ENCODE measurements around the gene ZCCHC14.
A peak's percentile ranks its signal among the peaks of the same experiment; 100 is the strongest.
"Not testable (repeated sequence)": the region's sequence is repeated elsewhere in the genome, so short reads cannot be mapped to it uniquely, and the experiment has no call there.

Gene ZCCHC14

DNA sequence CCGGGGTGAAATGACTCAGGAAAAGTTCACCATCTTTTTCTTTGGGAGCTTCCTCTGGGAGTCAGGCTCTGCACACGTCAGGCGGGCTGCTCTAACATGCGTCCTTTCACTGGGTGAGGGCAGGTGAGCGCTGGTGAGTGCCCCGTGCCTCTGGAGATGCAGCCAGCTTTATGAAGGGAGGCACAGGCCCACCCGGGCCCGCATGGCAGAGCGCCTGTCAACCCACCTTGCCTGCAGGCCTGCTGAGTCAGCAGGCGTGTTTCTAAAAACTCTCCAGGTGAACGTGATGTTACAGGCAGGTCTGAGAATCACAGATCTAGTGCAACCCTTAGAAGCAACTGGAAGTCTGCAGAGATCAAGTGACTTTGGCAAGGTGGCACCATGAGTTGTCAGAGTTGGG, 82.3 kb downstream of the ZCCHC14 start:
- no peak for DNase-seq (ENCODE audit: low read depth in 2 of 2)

DNA sequence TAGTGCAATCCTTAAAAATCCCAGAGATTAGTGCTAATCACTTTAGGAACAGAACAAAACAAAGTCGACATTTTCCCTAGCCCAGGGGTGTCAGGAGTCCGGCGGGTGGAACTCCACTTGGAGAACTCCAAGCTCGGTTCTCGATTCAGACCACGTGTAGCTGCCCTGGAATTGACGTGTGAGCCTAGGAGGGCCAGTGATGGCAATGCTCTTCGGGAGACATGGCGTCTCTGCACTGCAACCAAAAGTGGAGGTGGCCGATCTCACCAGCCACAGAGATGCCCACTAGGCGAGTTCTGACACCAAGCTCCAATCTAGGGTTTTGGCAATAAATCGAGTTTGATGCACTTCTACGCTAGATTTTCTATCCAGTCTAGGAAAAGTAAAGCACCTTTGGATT, 83.0 kb downstream of the ZCCHC14 start:
- DNase-seq (ENCODE audit: low read depth in 2 of 2): no peak

DNA sequence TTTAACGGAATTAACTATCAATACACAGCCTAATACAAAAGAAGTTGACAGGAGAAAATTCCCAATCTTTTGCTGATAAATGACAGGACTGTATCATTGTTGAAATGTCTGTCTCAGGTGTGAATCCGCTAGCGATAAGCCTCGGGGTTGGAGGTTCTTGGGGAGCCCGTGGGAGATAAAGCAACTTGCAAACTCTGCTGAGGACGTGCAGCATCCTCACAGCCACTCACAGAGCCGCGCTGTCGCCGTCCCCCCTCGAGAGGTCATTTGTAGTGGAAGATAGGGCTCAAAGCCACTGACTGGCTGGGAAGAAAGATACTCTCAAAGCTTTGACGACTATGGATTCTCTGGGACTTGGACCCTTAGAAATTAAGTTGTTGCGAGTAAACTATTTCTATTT, 83.7 kb downstream of the ZCCHC14 start:
- no peak for DNase-seq (ENCODE audit: low read depth in 2 of 2)

DNA sequence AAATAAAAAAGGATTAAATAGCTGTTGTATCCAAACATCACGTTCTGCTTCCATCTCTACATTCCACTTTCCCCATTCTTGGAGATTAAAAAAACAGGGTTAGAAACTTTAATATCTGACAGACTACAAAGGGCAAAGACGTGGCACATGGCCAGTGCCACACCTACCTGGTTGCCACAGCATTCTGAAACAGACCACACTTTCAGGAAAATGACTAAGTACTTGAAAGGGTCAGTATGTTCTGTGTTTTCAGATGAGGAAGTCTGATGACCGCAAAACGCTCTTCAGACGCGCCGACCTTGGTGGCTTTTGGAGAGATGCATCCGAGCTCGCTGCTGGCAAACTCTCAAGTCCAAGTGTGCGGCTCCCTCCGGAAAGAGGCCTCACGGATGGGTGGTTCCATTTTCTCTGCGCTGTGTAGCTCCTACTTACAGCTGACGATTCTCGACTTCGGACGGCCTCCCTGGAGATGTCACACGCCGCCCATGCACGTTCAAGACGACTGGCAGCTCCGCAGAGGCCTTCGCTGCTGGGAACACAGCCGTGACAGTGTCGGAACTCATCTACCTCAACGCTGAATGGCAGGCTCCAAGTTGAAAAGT, 85.2 kb downstream of the ZCCHC14 start:
- no peak for DNase-seq (ENCODE audit: low read depth in 2 of 2)

DNA sequence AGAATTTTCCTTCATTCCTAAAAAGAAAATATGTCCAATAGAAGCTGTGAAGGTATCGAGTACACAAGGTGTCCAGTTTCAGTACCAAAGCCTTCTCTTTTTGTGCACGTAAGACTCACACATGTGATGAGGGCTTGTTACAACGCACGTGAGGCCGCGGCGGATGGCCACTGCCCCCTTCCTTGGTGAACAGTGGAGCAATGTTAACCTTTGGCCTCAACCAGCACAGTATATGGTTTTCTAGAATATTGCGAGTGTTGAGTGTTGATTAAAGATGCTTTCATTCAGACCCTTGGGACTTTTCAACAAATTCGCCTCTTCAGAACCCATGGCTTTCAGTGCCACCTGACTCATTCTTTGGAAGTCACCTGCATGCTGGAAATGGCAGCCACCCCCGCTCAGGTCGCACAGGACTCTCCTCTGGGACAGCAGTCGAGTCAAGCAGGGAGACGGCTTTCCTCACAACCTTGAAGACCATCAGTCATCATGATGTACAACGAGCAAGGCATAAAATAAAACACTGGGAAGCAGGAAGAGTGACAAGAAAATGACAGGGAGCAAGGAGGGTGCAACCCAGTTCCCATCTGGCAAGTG, 86.2 kb downstream of the ZCCHC14 start:
- no peak for DNase-seq (ENCODE audit: low read depth in 2 of 2)

DNA sequence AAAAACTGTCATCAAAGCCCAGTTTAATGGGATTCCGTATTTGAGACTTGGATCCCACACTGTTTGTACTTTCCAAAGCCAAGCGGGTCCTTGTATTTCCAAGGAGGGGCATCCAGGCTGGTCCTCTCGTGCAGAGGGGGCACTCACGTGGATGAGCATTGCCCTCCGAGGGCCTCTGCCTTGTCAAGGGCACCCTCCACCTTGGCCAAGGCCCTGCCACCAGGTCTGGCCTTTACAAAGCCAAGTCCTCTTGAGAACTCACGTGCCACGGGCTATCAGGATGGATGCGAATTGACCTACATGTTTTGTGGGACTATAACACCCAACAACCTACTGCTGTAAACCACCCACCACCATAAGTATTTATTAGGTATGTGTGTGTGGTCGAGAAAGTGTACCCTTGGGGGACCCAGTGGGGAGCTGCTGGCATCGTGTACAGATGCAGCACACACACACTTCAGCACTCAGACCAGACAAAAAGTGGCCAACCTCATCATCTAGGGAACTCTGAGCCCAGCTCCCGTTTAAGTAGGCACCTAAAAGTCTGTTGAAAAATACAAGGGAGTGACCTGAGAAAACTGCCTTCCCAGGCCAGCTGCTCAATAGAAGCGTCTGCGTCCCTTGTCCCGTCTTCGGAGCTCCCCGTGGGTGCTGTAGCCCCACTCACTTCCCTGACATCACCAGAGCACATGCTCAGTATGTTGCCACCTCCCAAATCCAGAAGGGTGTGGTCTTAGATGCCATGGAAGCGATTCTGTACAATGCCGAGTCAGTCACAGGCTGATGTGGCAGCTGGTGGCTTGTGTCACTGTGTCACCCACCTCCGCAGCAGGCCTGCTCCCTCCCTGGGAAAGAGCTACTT, 87.8 kb downstream of the ZCCHC14 start:
- DNase-seq (ENCODE audit: low read depth in 2 of 2): no peak

DNA sequence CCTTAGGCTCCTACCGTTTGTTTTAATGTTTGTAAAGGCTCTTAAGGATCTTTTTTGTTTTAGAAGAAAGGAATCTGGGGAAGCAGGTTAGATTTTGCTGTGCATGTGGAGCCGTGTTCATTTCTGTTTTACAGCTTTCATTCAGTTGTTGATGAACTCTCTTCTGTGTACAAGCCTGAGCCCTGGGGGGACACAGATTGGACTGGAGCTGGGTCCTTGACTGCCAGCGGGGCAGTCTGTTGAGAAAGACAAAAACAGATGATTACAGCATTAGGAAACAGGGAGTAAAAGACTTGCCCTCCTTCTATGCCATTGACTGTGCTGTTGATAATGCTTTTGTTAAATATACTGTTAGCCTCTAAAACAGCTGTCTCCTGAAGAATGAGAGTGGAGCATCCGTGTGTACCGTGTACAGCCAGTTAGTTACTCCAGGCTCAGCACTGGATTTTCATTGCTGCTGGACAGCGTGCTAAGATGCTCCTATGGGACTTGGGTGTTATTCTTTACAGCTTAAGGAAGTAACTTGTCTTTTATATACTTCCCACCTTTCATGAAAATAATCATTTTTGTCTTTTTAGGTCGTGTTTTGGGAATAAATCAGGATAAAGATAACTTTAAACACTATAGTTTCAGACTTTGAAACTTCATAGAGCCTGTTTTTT, 97.5 kb downstream of the ZCCHC14 start:
- DNase-seq (ENCODE audit: low read depth in 2 of 2): no peak

DNA sequence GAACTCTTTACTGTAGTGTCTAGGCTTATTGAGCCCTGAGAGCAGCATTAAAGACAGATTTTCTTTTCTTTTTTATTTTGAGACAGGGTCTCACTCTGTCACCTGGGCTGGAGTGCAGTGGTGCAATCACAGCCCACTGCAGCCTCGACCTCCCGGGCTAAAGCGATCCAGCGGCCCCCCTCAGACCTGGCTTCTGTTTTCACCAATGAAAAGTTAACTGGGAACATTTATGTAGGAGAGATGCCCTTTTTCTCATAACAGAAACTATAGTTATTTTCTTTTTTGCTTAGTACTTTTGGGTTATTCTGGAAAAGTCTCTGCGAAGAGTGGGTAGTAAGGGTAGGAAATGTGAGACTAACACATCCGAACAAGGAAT, 99.2 kb downstream of the ZCCHC14 start:
- DNase-seq (ENCODE audit: low read depth in 2 of 2): no peak

DNA sequence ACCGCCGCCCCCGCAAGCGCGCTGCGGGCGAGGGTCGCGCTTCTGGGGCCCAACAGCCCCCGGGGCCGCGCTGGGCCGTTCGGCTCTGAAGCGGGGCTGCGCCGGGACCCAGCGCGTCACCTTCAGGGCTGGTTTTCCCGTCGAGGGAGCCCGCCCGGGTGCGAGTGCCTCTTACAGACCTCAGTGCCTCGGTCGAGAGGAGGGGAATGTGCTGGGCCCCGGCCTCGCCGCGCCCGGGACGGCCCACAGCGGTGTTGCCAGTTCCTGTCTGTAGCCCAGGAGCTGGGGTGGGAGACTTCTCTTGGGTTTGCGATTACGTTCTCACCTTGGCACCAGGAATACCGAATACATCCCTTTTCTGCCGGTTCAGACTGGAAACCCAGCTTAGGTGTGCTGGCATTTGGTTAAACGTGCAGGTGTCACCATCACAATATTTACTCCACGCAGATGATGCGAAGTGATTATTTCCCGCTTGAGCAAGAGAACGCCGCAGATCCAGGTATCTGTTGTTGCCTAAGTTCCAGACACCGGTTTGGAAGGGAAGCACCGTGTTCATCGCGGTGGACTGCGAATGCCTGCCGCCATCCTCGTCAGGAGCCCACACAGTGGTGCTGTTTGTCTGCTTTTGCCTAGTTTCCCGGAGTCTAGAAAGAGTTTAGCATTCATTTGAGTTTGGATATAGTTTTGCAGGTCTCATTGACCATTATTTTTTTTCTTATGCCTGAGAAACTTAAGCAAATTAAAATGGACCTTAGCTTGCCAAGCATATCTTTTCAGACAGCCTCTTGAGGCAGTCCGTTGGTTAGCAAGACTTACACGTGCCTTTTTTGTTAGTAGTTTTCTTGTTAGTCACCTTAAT, 99.8 kb downstream of the ZCCHC14 start:
- DNase-seq (ENCODE audit: low read depth in 2 of 2): no peak

DNA sequence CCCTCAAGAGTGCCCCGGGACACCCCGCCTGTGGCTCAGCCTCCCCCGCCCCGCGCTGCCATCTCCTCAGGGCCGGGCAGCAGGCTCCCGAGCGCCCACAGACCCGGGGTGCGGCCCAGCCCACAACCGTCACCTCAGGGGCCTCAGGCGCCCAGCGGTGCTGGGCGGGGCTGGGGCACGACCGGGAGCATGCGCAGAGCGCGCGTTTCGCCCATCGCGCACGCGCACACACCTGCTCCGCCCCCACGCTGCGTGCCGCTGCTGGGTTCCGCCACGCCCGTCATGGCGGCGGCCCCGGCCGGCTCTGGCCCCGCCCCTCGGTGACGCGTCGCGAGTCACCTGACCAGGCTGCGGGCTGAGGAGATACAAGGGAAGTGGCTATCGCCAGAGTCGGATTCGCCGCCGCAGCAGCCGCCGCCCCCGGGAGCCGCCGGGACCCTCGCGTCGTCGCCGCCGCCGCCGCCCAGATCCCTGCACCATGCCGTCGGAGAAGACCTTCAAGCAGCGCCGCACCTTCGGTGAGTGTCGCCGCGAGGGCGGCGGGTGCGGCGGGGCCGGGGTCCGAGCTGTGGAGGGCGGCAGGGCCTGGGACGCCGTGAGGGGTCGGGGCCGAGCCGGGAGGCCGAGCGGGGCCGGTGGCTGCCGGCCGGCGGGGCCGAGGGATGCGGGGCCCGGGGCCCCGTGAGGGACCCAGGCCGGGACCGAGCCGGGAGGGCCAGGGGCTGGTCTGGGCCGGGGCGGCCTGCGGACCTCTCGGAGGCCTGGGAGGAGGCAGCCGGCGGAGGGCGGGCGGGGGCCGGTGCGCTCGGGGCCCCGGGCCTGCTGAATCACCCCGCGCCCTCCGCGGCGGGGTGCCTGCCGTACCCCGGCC, 100.6 kb downstream of the ZCCHC14 start, which contains the start of gene MAP1LC3B:
MAP1LC3B (plus strand) TSS at position 387 of the 871 bp plus-strand sequence; CDS start at position 479, 92 bp downstream.
- DNase-seq (ENCODE audit: low read depth in 2 of 2): peak; percentile 90 to 99

DNA sequence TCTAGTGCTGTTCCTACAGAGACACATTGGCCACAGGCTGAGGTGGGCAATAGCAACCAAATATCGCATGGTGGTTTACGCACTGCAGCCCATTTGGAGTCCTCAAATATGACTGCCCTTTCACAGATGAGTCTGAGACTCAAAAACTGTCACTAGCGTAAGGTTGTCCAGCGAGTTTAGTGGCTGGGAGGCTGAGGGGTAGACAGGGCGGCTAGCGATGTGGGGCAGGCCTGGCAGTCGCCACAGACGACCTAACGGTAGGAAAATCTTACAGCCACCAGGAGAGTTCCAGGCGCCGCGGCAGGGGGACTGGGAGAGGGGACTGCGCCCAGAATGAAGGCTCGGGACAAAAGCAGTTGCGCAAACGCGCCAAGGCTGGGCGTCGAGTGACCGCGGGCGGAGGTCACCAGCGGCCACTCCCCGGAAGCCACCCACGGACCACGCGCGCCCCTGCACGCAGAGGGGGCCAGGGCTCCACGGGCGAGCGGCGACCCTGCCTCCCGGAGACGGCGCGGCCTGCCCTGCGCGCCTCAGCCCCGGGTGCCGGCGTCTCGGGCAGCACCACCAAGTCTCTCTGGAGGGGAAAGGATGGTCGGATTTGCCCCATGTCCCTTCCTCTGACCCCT, 101.4 kb downstream of the ZCCHC14 start:
- no peak for DNase-seq (ENCODE audit: low read depth in 2 of 2)

DNA sequence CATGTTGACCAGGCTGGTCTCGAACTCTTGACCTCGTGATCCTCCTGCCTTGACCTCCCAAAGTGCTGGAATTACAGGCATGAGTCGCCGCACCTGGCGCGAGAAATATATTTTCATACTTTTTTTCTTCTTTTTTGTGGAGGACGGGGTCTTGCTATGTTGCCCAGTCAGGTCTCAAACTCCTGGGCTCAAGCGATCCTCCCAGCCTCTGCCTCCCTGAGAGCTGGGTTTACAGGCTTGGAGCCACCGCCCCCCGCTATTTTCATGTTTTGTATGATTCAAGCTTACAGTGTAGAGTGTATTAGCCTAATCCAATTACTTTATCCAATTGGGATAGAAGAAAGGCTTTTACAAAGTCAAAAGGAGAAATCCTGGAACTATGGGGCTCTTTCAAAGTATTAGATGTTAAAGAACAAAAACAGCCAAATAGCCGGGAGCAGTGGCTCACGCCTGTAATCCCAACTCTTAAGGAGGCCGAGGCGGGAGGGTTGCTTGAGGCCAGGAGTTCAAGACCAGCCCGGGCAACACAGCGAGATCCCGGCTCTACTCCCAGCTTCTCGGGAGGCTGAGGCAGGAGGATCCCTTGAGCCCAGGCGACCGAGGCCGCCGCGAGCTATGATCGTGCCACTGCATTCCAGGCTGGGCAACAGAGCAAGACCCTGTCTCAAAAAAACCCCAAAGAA, 102.0 kb downstream of the ZCCHC14 start:
- DNase-seq (ENCODE audit: low read depth in 2 of 2): no peak

DNA sequence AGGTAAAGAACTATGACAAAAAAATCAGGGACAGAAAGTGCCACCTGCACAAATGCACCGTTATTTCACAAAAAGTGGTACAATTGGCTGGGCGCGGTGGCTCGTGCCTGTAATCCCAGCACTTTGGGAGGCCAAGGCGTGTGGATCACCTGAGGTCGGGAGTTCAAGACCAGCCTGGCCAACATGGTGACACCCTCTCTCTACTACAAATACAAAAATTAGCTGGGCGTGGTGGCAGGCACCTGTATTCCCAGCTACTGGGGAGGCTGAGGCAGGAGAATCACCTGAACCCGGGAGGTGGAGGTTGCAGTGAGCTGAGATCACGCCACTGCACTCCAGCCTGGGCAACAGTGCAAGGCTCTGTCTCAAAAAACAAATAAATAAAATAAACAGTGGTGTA, 102.9 kb downstream of the ZCCHC14 start:
- not testable (repeated sequence) for DNase-seq (ENCODE audit: low read depth in 2 of 2)

DNA sequence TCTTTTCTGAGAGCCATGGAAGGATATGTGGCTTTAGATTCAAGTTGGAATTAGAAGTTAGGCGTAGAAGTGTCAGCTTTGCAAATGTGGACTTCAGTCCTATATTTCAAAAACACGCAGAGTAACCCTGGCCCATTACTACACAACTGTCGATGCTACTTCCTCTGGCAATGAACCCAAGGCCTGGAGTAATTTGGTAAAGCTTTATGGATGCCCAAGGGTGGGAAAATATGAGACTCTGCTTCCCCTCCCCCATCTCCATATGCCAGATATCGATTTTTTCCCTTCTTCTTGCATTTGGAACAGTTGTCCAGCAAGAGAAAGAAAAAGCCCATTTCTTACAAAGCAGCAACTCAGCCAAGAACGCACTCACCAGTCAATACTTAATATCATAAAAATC, 103.6 kb downstream of the ZCCHC14 start:
- DNase-seq (ENCODE audit: low read depth in 2 of 2): no peak

DNA sequence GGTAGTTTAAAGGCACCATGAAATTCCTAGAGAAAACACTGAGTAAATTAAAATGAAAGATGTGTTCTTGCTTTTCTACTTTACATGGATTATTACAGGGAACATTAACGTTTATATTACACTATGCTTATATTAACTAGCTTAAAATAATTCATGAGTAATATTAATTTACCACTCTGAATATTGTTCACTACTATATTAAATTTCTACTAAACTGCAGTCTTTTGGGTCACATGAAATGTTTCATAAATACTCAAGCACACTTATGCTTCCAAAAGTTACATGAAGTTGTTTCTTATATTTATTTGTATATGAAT, 104.0 kb downstream of the ZCCHC14 start:
- no peak for DNase-seq (ENCODE audit: low read depth in 2 of 2)

DNA sequence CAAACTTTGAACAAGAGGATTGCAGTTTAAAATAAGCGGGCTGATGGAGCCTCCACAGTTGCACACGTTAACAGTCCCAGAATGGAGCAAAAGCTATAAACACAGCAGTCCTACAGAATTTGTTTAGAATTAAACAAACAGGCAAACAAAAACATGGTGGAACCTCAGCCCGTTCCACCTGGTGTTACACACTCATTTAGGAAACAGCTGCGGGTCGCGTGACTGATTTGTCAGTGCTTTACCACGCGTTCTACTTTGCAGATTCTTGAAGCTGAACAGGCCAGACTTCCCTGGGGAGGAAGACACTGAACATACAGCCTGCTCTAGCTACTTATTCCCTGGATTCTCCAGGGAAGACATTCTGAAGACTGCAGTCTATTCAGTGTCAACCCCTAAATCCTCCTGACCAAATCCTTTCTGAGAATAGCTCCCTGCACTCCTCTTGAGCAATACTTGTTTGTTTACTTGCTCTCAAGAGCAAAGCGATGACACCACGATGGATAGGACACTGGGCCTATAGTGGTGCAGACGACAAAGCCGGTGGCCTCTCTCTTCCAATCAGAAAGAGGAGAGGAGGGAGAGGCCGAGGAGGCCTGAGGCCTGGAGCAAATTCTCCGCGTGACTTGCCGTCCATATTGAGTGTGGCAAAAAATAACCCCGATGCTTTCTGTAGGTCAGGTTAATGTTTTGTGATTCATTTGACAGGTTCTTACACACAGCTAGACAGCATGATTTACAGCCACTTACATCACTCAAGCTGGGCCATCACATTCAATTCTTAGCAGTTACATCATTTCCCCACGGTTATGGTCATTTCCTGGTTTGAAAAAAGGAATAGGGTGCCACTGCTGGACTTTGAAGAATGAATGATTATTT, 104.6 kb downstream of the ZCCHC14 start:
- peak; percentile 68 to 82 for DNase-seq (ENCODE audit: low read depth in 2 of 2)

DNA sequence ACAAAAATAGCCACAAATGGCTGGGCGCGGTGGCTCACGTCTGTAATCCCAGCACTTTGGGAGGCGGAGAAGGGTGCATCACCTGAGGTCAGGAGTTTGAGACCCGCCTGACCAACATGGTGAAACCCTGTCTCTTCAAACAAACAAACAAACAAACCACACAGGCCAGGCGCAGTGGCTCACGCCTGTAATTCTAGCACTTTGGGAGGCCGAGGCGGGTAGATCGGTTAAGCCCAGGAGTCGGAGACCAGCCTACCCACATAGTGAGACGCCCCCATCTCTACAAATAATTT, 108.0 kb downstream of the ZCCHC14 start:
- DNase-seq (ENCODE audit: low read depth in 2 of 2): not testable (repeated sequence)

DNA sequence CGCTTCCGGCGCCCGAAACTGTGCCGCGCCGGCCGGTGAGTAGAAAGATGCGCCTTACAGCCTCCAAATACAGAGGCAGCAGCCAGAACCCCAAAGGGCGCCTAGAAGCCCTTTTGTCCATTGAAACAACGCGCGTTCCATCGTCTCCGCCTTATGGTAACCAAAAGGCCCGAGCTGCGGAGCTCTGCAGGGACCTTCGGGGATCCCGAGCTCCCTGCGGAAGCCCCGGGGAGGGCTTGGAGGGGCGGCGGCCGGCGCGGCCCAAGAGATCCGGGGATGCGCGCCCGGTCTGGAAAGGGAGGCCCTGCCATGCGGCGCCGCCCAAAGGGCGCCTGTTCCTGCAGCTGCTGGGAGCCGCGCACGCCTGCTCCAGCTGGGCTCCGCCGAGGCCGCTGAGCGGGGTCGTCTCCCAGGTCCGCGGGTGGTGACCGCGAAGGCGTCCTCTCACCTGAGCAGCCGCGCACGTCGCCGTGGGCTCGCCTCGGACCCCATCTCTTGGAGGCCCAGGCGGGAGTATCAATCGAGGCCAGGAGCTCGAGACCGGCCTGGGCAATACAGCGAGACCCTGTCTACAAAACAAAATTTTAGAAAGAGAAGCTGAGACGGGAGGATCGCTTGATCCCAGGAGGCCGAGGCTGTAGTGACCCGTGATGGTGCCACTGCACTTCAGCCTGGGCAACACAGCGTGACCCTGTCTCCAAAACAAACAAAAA, 108.5 kb downstream of the ZCCHC14 start:
- DNase-seq (ENCODE audit: low read depth in 2 of 2): no peak

All from stimulated activated CD8-positive, alpha-beta memory T cell treated with anti-CD3 and anti-CD28 coated beads, Interleukin-15, amount 100 ng/mL, for 4 hours (primary cell).